Kidney (tissue), 14 donors: Measurements from ENCODE around the gene NEUROD2. TPM values are rescaled to one million over a fixed set of nuclear protein-coding genes. Genes with fewer than 3 reads are reported as not detected.

Source experiments
- DNase-seq, 5 donors: peaks; one replicate each; pipeline ENCODE4 v3.0.0-alpha.2; 2013 to 2020
- FAIRE-seq: peaks from 2 replicates; lab custom pipeline; 2012; peaks lifted over from hg19 to GRCh38; lab: Jason Lieb, UNC
- H3K27ac ChIP-seq, 2 donors: one replicate each; pipeline ENCODE4 v1.7.0; 2013; ENCODE audit warnings: low read depth in 2 of 2, low read length in 2 of 2, inconsistent platforms in 1 of 2
- H3K27me3 ChIP-seq: one replicate; pipeline ENCODE4 v1.7.1; 2013; ENCODE audit warnings: low read length, inconsistent platforms; ENCODE audit not compliant: control insufficient read depth, insufficient read depth
- H3K36me3 ChIP-seq, 3 donors: one replicate each; pipeline versions ENCODE4 v1.7.0 to v1.7.1; 2013; ENCODE audit warnings: low read length in 3 of 3, control low read depth in 1 of 3, inconsistent platforms in 1 of 3; ENCODE audit not compliant: insufficient read depth in 3 of 3, control insufficient read depth in 2 of 3
- H3K4me1 ChIP-seq, 3 donors: one replicate each; pipeline versions ENCODE4 v1.7.0 to v1.7.1; 2013; ENCODE audit warnings: low read length in 3 of 3, inconsistent platforms in 1 of 3, low read depth in 1 of 3; ENCODE audit not compliant: control insufficient read depth in 2 of 3, insufficient read depth in 2 of 3
- H3K4me3 ChIP-seq, 3 donors: one replicate each; pipeline versions ENCODE4 v1.7.0 to v1.8.1; 2013; ENCODE audit warnings: low read length in 3 of 3, control low read depth in 1 of 3, inconsistent platforms in 1 of 3
- H3K9ac ChIP-seq, 3 donors: one replicate each; pipeline versions ENCODE4 v1.7.0 to v1.7.1; 2013; ENCODE audit warnings: low read length in 3 of 3, control low read depth in 1 of 3, inconsistent platforms in 1 of 3
- H3K9me3 ChIP-seq, 3 donors: one replicate each; pipeline versions ENCODE4 v1.7.0 to v1.7.1; 2013; ENCODE audit warnings: low read length in 3 of 3, control low read depth in 1 of 3, inconsistent platforms in 1 of 3; ENCODE audit not compliant: control insufficient read depth in 2 of 3, insufficient read depth in 1 of 3
- CTCF ChIP-seq: IDR thresholded peaks from 3 replicates; pipeline ENCODE4 v1.5.1; 2012; ENCODE audit warnings: mild to moderate bottlenecking, moderate library complexity, borderline replicate concordance; ENCODE audit not compliant: insufficient read depth; ENCODE audit errors: extremely low read depth
- intact Hi-C: fragments of 100-400 bp; cut with DNase I; formaldehyde crosslinking; loops from one replicate; pipeline ENCODE4 v1.11.1; 2022
- polyA plus RNA-seq: library from polyadenylated mRNA; stranded (reverse); fragments of 350-450 nt; fragmentation: Illumina TruSeq; extraction: RNeasy Lipid Tissue Mini Kit (QIAGEN cat#74804); gene quantifications from one replicate; pipeline ENCODE4 v1.2.3, GENCODE V29; 2014; ENCODE audit warnings: low read depth, low replicate concordance; ENCODE audit not compliant: insufficient read depth
- total RNA-seq: library from RNA; stranded (reverse); fragmentation: NEBNext Ultra II Directional; extraction: Animal tissue kit (Norgen Biotek cat#: 25700); gene quantifications from one replicate; pipeline ENCODE4 v1.2.1, GENCODE V29; 2021
- donor health status: control.
- donor health status: control.
- donor health status: control.
- donor health status: control.
- donor health status: control.
- donor health status: DM: yes; HTN: yes; CAD: no.
- donor health status: Normal renal cell carcinoma (clear cell type).

NEUROD2 gene
- total and polyA plus RNA-seq, 2 donors from 2014 or later, result not detected

DNA sequence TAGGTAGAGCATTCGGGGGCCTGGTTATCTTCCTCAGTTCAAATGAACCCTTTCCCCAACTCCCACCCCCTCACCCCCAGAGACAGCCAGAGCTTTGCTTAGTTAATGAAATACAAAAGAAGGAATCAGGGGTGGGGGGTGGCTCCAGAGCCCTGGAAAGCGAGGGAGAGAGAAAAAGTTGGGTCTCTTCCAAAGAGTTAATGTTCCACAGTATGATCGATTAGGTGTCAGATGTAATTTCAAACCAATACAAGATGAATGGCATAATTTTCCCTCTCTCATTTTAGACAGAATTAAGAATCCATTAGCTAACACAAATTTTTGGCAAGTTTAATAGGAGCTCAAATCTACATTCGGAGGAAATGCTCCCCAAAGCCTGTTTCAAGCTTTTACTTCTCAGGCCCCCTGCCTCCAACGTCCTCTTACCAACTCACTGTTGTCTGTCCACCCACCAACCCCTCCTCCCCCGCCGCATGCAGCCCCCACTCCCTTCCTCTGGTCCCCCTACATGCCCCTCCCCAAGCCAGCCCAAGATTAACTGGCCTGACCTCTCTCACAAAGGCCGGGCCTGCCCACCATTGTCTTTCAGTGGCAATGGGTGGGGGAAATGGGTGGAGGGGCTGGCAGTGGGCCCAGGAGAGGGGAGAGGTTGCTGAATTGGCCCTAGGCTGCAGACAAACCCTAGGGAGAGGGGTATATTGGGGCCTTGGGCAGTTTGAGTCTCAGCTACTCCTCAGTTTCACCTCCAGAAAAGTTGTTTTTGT, 28.2 kb downstream of the NEUROD2 start:
- DNase-seq (peak in 1 of 5 donors; percentile 45), FAIRE-seq (no peak)
- Histone ChIP-seq H3K9me3 (no peaks in the 10 kb centered on the region), H3K4me1 (peaks cover 0 to 3% (median 0%) of the 10 kb centered on the region in 3 donors), H3K9ac (no peak overlapping the region), H3K27ac (no peak overlapping the region), H3K4me3 (no peak overlapping the region), H3K36me3 (no peaks in the 10 kb centered on the region), H3K27me3 (no peaks in the 10 kb centered on the region)
- no peak for TF ChIP-seq CTCF
- intact Hi-C loops, result no loop called here

DNA sequence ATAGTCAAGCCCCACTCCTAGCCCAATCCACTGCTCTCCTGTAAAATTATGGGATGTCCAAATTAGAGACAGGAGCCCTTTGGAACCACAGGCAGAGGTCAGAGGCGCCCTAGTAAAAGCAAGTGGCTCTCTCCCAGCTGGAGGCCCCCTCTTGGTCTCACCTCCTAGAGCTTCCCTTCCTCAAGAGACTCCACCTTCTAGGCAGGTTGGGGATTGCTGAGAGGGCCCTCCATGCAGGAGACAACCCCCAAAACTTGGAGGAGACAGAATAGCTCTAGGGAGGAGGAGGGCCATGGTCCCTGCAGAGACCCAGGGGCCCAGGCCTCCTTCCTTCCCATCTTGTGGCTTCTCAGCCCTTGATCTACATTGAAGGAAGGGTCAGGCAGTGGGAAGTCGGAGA, 29.4 kb downstream of the NEUROD2 start:
- Histone ChIP-seq H3K36me3 (no peaks in the 10 kb centered on the region), H3K9me3 (no peaks in the 10 kb centered on the region), H3K4me3 (no peak overlapping the region), H3K27ac (no peak overlapping the region), H3K27me3 (no peaks in the 10 kb centered on the region), H3K4me1 (peaks cover 0 to 4% (median 3%) of the 10 kb centered on the region in 3 donors), H3K9ac (no peak overlapping the region)
- FAIRE-seq, result no peak
- DNase-seq, result no peak
- intact Hi-C loops, result no loop called here
- no peak for TF ChIP-seq CTCF

DNA sequence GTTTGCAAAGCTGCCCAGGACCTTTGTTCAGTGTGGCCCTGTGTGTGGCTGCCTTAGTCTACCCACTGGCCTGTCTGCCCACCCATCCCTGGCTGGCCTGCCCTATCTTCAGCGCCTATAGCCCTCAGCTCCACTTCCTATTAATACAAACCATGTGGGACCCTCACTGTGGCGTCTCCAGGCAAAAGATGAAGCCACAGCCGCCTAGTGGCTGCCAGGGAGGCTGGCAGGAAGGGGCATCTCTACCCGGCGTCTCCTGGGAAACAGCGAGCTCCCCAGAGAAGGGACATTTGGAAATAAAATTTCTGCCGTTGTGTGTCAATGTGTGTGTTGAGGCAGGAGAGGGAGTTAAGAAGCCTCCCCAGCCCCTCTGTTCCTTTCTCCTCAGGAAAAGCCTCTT, 31.5 kb downstream of the NEUROD2 start:
- Histone ChIP-seq H3K9me3 (peaks cover 0 to 2% (median 0%) of the 10 kb centered on the region in 3 donors), H3K27ac (no peak overlapping the region), H3K4me1 (peaks cover 0 to 4% (median 3%) of the 10 kb centered on the region in 3 donors), H3K9ac (no peak overlapping the region), H3K36me3 (no peaks in the 10 kb centered on the region), H3K4me3 (no peak overlapping the region), H3K27me3 (no peaks in the 10 kb centered on the region)
- FAIRE-seq, result no peak
- peak in 3 of 5 donors; percentile 24 to 41 (median 39) for DNase-seq
- intact Hi-C loops, result no loop called here
- peak; percentile 15 for TF ChIP-seq CTCF
